IPS-18c (cell line): ENCODE results near the gene PALD1.

Experiments used
- H3K4me3 ChIP-seq: 2 replicates; pipeline ENCODE4 v1.7.0; 2013; ENCODE audit warnings: low read depth, mild to moderate bottlenecking, low read length, moderate library complexity; ENCODE audit not compliant: insufficient read depth
- H3K9me3 ChIP-seq: one replicate; pipeline ENCODE4 v1.6.1; 2013; ENCODE audit warnings: mild to moderate bottlenecking, low read length, moderate library complexity; ENCODE audit not compliant: control insufficient read depth, insufficient read depth

Gene PALD1

DNA sequence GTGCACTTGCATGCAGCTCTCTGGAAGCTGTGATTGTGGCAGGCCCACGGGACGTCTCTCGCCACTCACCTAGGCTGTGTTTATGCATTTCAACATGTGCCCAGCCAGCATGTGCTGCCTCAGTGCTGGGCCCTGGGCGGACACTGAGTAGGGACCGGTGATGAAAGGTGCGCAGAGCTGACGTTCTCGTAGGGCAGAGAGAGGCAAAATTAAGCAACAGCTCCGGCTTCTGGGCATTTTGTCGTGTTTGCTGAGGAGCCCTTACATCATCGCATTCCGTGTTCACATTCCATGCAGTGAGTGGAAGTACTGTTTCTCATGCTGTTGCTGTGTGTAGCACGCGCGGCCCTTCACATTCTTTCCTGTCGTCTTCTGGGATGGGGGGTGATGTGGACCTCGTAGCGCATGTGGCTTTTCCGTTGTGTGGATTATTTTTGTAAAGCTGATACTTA lies 73.4 kb downstream of the PALD1 start:
- Histone ChIP-seq H3K9me3 (no peaks in the 10 kb centered on the region), H3K4me3 (no peak overlapping the region)

DNA sequence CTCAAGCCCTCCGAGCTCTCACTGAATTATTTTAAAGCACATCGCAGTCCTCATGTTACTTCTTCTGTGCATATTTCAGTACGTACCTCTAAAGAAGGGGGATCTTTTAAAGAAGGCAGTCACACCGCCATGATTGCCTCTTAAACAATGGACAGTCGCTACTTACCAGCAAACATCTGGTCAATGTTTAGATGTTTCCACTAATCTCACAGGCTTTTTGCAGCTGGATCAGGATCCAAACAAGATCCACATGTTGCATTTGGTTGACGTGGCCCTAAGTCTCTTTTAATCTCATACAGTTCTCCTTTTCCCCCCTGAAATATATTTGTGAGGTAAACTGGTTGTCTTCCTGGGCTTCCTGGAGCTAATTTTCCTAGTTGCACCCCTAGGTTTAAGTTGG lies 74.0 kb downstream of the PALD1 start:
- Histone ChIP-seq H3K9me3 (no peaks in the 10 kb centered on the region), H3K4me3 (no peak overlapping the region)

DNA sequence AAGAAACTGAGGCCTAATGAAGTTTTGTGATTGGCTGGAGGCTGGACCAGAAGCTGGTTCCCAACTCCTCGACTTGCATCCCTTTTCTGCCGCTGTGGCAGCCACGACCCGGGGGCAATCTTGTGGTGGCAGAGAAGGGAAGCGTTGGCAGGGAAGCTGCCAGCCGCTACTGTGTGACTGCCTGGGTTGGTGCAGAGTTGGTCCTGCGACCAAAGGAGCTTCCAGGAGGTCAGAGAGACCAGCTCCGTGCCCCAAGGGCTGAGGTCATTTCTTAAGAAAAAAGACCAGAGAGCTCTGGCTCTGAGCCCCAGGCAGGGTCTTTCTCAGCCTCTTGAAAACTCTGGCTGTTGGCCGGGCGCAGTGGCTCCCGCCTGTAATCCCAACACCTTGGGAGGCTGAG lies 76.8 kb downstream of the PALD1 start:
- Histone ChIP-seq H3K4me3 (no peak overlapping the region), H3K9me3 (no peaks in the 10 kb centered on the region)

DNA sequence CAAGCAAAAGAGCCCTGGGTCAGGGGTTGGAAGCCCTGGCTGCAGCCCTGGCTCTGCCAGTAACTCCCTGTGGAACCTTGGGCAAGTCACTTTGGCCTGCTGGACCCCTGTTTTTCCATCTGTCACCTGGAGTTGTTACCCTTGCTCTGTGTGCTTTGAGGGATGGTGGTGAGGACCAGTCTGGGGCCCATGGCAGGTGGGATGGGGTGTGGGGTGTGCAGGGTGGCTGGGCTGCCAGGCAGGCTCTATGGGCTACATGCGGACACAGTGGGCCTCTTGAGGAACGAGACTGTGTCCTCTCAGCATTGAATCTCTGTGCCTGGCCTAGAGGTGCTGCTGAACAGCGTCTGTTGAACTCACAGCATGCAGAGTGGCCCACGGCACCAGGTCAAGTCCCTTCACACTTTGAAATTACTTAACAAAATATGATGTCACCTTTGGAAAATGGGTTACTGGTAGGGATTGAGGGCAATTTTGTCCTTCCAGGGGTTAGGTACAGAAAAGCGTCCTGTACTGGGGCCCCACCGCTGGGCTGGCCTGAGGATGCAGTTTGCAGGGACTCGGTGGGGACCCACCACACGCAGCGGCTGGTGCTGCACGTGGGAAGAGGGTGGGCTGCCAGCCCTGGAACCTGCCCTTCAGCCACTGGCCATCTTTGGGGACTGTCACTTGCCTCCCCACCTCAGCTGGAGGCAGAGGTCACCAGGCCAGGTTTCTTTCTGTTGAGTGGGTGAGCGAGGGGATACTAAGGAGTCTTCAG lies 78.7 kb downstream of the PALD1 start:
- H3K4me3 ChIP-seq = no peak overlapping the region
- H3K9me3 ChIP-seq = no peaks in the 10 kb centered on the region

DNA sequence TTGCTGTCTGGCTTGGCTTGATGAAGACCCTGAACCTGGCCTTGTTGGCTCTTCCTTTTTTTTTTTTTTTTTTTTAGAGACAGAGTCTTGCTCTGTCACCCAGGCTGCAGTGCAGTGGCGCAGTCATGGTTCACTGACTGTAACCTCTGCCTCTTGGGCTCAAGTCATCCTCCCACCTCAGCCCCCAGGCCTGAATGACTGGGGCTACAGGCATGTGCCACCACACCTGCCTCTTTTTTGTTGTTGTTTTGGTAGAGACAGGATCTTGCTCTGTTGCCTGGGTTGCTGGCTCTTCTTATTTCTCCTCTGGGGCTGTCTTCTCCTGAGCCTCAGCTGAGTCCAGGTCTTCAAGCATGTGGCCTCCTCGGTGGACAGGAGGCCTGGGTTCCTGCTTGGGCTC lies 79.3 kb downstream of the PALD1 start:
- Histone ChIP-seq H3K9me3 (no peaks in the 10 kb centered on the region), H3K4me3 (no peak overlapping the region)

DNA sequence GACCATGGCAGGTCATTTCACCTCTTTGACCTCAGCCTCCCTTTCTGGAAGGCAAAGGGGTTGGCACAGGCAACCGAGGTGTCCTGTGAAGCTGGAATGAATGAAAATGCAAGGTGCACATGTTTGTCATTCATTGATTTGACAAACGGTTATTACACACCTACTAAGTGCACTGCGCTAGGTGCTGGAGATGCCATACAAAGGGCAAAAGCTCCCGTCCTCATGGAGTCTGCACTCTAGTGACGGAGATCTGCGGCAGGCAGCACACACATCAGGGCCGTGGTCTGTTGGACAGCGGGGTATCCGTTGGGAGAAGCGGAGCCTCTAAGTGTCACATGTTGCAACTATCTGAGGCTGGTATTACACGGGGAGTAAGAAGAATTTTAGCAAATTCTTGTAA lies 79.7 kb downstream of the PALD1 start:
- H3K4me3 ChIP-seq = no peak overlapping the region
- no peaks in the 10 kb centered on the region for H3K9me3 ChIP-seq

DNA sequence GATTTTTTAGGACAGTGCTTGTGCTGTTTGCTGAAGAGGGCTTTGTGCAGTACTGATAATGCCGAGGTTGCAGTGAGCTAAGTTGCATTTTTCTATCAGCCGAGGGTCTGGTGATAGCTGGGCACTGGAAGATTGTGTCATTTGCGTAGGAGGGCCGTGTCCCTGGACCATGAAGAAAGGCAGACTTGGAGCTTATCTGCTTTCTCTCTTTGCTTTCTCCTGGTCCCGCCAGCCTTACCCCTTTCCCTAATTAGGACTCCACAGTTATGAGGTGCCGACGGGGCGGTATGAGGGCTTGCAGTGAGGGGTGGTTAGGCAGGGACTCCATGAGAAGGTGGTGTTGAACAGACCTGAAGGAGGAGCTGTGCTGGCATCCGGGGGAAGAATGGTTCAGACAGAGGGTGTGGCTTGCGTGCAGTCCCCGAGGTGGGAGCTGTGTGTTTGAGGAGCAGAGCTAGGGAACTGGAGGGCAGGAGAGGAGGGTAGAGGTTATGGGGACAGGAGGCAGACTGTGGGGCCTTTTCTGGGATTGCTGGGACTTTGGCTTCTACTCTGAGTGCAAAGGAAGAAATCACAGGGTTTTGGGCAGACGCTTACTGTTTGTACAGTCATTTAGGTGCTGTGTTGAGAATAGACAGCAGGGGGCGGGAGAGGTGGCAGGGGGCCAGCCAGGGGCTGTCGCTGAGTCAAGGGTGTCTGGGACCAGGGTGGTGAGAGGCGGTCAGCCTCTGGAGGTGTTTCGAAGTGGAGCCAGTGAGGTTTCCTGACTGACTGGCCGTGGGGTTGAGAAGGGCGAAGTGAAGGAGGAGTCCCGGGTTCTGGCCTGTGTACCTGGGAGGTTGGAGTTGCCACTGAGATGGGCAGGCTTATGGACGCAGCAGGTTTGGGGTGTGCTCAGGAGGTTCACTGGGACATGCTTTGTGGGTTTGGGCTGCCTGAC lies 80.6 kb downstream of the PALD1 start:
- Histone ChIP-seq H3K9me3 (no peaks in the 10 kb centered on the region), H3K4me3 (no peak overlapping the region)

DNA sequence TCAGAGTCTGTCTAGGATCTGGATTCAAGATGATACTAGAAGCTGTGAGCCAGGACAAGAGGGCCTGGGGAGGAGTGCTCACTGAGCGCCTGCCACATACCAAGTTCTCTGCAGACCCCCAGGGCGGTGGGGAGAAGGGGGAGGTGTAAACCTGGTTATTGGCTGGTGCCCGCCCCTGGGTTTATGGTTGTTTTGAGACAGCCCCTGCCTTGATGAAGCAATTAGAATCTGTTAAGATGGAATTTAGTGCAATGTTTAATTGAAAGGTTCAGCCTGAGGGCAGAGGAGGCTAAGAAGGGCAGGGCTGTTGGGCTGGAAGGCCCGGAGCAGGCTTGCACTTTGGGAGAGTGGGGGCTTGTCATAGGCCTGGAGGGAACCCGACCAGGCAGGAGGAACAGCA lies 81.3 kb downstream of the PALD1 start:
- no peak overlapping the region for H3K4me3 ChIP-seq

DNA sequence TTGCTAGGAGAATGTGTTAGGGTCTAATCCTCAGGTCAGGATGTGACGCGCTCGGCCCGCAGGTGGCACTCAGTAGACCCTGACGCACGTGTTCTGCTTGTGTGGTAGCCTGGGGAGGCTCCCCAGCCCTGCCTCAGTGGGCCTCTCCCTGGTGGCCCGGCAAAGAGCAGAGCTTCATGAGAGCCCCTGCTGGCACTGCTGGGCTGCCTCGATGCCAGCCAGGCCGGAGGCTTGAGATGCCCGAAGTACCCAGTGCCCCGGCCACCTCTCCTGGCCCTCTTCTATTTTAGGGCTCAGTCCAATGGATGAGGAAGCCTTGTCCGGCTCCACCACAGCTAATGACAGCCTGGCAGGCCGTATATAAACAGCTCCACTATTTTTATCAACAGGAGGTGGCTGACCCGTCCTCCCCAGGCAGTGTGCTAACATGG lies 82.0 kb downstream of the PALD1 start:
- Histone ChIP-seq H3K9me3 (no peaks in the 10 kb centered on the region), H3K4me3 (no peak overlapping the region)

More for the DNA sequence above, 81.3 kb downstream of the PALD1 start:
- H3K9me3 ChIP-seq = no peaks in the 10 kb centered on the region

DNA sequence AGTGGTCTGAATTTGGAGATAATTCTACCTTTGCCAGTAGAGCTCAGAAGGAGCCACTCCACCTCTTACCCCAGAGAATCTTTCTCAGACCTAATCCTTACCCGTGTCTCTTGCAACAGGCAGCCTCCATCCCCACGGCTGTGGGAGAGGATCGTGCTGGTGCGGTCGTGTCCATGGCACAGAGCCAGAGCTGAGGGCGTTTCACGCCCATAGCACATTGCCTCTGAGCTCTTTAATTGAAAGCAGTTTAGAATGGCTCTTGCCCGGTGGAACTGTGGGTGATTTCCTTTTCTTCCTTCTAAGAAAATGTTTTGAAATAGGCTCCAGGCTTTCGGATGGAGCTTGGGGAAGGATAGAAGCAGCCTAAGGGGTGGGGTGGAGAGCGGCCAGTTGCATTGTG lies 82.5 kb downstream of the PALD1 start:
- H3K9me3 ChIP-seq = no peaks in the 10 kb centered on the region
- H3K4me3 ChIP-seq = no peak overlapping the region

DNA sequence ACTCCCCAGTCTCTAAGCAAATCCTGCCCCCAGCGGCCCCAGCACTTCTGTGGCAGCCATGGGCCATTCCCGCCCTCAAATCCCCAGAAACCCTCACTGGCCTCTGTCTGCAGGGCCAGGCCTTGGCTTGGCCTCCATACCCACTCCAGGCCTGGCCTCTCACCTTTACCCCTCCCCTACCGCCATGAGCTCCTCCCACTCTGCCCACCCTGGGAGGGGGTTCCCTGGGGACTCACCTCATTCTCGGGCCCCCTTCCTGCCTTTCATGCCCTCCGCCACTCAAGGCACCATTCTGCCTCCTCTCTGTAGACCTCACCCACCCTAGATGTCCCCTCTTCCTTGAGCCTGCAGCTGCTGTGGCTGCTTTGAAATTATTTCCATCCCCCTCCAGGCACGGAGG lies 83.0 kb downstream of the PALD1 start:
- H3K9me3 ChIP-seq = peaks cover 1% of the 10 kb centered on the region

DNA sequence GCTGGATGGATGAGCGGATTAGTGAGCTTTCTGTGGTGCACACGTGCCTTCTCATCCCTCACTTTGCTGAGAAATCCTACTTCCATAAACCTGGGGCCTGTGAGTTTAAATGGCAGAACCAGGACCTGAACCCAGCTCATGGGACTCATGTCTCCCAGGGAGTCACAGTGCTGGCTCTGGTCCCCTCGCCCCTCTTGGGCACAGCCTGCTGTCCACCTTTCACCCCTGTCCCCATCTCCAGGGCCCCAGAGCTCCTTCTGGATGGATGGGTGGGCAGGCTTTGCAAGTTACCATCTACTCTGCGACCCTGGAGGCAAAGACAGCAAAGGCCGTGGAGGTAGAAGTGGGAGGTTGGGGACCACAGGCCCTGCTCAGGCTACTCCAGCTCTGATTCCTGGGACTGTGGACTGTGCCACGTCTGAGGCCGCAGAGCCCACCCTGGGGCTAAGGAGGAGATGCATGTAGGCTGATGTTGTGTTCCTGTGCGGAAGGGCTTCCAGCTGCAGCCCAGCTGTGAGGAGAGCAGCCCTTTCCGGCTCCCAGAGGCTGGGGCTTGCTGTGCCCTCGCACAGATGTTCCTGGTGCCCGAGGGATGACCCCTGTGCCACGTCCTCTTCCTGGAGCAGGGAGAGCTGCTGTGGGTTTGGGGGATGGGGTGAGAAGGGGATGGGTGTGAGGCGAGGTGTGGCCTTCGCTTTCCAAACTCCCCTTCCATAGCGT lies 83.6 kb downstream of the PALD1 start:
- peaks cover 2% of the 10 kb centered on the region for H3K9me3 ChIP-seq
- no peak overlapping the region for H3K4me3 ChIP-seq

More for the DNA sequence above, 83.0 kb downstream of the PALD1 start:
- no peak overlapping the region for H3K4me3 ChIP-seq

DNA sequence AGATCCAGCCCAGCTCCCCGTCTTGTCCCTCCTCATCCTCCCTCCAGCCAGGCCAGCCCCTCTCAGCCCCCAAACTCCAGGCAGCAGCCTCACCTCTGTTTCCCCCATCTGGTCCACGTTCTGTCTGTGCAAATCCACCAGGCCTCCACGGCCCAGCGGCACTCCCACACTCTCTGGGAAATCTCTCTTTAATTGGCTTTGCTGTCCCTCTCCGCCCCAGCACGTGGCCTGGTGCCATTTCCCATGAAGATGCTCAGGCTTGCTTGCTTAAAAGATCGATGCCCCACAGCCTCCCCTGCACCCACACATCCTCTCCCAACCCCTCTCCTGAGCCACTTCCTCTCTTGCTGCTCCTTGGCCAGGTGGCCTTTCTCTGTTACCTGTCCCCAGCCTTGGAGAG lies 84.7 kb downstream of the PALD1 start:
- peaks cover 2% of the 10 kb centered on the region for H3K9me3 ChIP-seq
- no peak overlapping the region for H3K4me3 ChIP-seq

DNA sequence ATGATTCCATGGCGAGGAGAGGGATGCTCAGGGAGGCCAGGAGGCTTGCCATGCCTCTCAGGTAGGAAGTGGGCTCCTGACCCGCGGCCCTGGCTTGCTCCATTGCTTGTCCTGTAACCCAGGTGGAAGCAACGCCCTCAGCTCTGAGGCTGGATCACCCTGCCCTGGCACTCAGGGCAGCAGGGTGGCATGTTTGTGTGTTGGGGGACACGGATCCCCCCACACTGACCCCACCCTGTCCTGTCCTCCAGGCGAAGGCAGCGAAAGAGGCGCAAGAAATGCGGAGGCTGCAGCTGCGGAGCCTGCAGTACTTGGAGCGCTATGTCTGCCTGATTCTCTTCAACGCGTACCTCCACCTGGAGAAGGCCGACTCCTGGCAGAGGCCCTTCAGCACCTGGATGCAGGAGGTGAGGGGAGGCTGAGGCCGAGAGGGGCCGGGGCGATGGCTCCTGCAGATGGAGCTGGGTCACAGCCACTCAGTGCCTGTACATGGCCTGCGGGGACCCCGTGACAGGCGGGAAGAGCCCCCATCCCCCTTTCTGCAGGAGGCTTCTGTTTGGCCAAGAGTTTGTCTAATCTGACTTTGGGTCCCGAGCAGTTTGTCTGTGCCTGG lies 85.7 kb downstream of the PALD1 start:
- H3K4me3 ChIP-seq = no peak overlapping the region
- peaks cover 2% of the 10 kb centered on the region for H3K9me3 ChIP-seq

DNA sequence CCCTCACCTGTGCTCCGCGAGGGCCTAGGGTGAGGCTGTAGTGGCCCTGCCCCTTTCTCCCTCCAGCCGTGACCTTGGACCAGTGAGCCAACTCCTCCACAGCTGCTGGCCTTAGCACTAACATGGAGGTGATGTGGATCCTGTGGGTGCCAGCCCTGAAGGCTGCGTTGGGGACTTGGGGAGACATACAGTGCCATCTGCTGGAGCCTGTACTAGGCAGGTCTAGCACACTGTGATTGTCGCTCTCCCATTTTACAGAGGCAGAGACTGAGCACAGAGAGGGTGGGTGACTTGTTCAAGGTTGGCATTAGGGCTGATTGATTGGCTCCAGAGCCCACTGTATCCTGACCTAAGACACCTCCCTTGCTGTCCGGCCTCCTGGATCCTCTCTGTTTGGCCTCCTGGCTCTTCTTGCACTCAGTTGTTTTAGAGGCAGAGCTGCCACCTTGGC lies 86.4 kb downstream of the PALD1 start:
- H3K9me3 ChIP-seq = peaks cover 2% of the 10 kb centered on the region
- H3K4me3 ChIP-seq = no peak overlapping the region

DNA sequence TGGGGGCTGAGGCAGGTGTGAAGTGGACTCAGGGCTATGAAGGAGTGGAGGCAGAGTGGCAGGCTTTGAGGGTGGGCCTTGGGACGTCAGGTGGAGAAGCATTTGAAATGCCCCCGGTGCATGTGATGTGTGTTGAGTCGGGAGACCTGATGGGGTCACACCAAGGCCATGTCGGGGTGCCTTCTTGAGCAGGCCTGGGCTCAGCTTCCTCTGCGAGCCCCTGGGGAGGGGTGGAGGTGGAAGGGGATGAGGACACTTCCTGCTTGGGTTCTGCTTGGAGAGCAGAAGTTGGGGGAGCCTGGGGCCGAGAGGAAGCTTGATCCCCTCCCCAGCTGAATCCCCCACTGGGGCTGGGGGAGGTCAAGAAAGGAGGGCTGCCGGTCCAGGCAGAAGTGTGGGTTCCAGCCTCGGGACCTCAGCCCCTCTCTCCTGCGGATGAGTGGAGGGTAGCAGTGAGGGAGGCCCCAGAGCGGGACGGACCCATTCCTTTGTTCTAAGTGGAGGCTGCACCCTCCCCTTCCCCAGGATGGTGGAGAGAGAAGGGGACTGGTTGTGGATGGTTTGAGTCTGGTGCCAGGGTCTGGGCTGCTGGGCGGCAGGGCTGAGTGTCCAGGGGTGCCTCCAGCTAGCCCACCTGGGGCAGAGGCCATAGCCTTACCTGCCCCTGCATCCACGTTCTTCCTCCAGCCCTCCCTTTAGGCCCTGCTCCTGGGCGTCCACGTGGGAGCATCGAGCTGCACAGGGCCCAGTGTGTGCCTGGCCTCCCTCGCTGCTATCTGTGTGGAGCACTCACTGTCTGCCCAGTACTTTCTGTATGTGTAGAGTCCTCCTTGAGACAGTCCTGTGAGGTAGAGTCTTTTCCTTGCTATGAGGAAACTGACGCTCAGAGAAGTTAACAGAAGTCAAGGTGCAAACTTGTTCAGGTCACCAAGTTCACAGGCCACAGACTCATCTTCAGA lies 87.3 kb downstream of the PALD1 start:
- H3K9me3 ChIP-seq = peaks cover 2% of the 10 kb centered on the region
- H3K4me3 ChIP-seq = no peak overlapping the region
